Esophagus muscularis mucosa (tissue), 4 donors: ENCODE measurements around the gene CFAP57.

Source experiments
- EP300 ChIP-seq: sonication (generic); formaldehyde crosslinking; IDR thresholded peaks from one replicate; pipeline ENCODE4 v1.6.1; 2017; ENCODE audit warnings: antibody characterized with exemption
- POLR2A ChIP-seq: fragments of 450-650 bp; IDR thresholded peaks from one replicate; pipeline ENCODE4 v1.6.1; 2017; ENCODE audit warnings: antibody characterized with exemption, moderate library complexity, mild to moderate bottlenecking, low read depth
- POLR2AphosphoS5 ChIP-seq, 2 donors: sonication (generic); formaldehyde crosslinking; IDR thresholded peaks; one replicate each; pipeline ENCODE4 v1.6.1; 2017; ENCODE audit warnings: antibody characterized with exemption in 2 of 2
- TF ChIP-seq, protein P1 (sequence below), 3 experiments: fragments of 200-600 bp in 2 of 3; fragments of 450-650 bp in 1 of 3; sonication (generic) in 2 of 3; IDR thresholded peaks; one replicate each; pipeline ENCODE4 v1.5.1; 2017 to 2019; ENCODE audit warnings: antibody characterized with exemption in 3 of 3, mild to moderate bottlenecking in 2 of 3, moderate library complexity in 1 of 3

DNA sequence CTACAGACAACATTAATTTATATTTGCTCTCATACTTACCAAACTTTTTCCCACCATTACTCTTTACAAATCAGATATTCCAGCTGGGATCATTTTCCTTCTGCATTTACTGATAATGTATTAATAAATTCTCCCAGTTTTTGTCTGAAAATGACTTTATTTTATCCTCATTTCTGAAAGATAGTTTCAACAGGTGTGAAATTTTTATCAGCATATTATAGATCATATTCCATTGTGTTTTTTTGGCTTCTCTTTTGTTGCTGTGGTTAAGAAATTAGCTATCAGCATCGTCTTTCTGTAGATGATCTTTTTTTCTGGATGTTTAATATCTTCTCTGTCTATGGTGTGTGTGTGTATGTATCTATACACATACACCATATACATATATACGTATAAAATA, 2.7 kb downstream of the CFAP57 start:
- TF ChIP-seq, protein P1, sequence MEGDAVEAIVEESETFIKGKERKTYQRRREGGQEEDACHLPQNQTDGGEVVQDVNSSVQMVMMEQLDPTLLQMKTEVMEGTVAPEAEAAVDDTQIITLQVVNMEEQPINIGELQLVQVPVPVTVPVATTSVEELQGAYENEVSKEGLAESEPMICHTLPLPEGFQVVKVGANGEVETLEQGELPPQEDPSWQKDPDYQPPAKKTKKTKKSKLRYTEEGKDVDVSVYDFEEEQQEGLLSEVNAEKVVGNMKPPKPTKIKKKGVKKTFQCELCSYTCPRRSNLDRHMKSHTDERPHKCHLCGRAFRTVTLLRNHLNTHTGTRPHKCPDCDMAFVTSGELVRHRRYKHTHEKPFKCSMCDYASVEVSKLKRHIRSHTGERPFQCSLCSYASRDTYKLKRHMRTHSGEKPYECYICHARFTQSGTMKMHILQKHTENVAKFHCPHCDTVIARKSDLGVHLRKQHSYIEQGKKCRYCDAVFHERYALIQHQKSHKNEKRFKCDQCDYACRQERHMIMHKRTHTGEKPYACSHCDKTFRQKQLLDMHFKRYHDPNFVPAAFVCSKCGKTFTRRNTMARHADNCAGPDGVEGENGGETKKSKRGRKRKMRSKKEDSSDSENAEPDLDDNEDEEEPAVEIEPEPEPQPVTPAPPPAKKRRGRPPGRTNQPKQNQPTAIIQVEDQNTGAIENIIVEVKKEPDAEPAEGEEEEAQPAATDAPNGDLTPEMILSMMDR (IDR thresholded peaks at IDR 0.05) = no peak
- TF ChIP-seq POLR2AphosphoS5 (IDR thresholded peaks at IDR 0.05) (no peak), POLR2A (no peak), EP300 (no peak)
